Endothelial cell of umbilical vein (primary cell): ENCODE data around the gene HIF1AN.

Experiments used
- EZH2 ChIP-seq: IDR thresholded peaks from 2 replicates; pipeline ENCODE4 v1.6.1; 2012; ENCODE audit warnings: borderline replicate concordance, low read depth, mild to moderate bottlenecking, moderate library complexity, low read length, inconsistent platforms; ENCODE audit not compliant: severe bottlenecking
- POLR2A ChIP-seq: IDR thresholded peaks from 2 replicates; pipeline ENCODE4 v1.6.1; 2012; ENCODE audit warnings: low read depth, mild to moderate bottlenecking, control low read depth, low read length
- TF ChIP-seq, protein P1 (sequence below), 2 donors: IDR thresholded peaks; 1 replicate in 1 of 2; 2 replicates in 1 of 2; pipeline ENCODE4 v1.5.1; 2011; ENCODE audit warnings: low read length in 2 of 2, mild to moderate bottlenecking in 2 of 2, moderate library complexity in 2 of 2, control low read depth in 1 of 2, inconsistent platforms in 1 of 2, low read depth in 1 of 2; ENCODE audit not compliant: insufficient read depth in 1 of 2; ENCODE audit errors: extremely low read depth in 1 of 2
- TF ChIP-seq, protein P2 (sequence below): IDR thresholded peaks from 2 replicates; pipeline ENCODE4 v1.6.1; 2011; ENCODE audit not compliant: insufficient read depth, insufficient read length

DNA sequence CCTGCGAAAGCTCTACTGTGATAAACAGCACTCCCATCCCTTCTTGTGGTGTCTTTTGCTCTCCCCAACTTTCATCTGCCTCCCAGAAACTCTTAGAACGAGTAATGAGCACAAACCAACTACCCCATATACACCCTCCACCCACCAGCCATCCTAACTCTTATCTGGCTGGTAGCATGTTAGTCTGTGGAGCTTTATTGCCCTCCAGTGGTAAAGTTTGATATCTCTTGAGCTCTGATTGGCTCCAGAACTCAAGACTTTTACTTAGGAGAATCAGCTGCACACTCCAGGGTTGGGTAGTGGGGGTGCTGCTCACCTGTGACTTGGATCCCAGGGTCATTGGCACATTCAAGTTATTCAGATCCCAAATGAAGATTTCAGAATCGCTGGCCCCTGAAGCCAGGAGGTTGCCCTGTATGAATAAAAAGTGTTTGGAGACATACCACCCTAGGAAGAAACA, 27.0 kb upstream of the HIF1AN start:
- no peak for TF ChIP-seq POLR2A
- TF ChIP-seq, protein P1, sequence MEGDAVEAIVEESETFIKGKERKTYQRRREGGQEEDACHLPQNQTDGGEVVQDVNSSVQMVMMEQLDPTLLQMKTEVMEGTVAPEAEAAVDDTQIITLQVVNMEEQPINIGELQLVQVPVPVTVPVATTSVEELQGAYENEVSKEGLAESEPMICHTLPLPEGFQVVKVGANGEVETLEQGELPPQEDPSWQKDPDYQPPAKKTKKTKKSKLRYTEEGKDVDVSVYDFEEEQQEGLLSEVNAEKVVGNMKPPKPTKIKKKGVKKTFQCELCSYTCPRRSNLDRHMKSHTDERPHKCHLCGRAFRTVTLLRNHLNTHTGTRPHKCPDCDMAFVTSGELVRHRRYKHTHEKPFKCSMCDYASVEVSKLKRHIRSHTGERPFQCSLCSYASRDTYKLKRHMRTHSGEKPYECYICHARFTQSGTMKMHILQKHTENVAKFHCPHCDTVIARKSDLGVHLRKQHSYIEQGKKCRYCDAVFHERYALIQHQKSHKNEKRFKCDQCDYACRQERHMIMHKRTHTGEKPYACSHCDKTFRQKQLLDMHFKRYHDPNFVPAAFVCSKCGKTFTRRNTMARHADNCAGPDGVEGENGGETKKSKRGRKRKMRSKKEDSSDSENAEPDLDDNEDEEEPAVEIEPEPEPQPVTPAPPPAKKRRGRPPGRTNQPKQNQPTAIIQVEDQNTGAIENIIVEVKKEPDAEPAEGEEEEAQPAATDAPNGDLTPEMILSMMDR (IDR thresholded peaks at IDR 0.05; ENCODE audit: extremely low read depth in 1 of 2, insufficient read depth in 1 of 2, low read depth in 1 of 2, low read length in 2 of 2): peak; percentile 51 to 54
- no peak for TF ChIP-seq EZH2
- TF ChIP-seq, protein P2, sequence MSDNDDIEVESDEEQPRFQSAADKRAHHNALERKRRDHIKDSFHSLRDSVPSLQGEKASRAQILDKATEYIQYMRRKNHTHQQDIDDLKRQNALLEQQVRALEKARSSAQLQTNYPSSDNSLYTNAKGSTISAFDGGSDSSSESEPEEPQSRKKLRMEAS: no peak
